Measurements from ENCODE around the gene UTF1.
"Not testable (repeated sequence)": the region's sequence is repeated elsewhere in the genome, so short reads cannot be mapped to it uniquely, and the experiment has no call there.

Gene UTF1

DNA sequence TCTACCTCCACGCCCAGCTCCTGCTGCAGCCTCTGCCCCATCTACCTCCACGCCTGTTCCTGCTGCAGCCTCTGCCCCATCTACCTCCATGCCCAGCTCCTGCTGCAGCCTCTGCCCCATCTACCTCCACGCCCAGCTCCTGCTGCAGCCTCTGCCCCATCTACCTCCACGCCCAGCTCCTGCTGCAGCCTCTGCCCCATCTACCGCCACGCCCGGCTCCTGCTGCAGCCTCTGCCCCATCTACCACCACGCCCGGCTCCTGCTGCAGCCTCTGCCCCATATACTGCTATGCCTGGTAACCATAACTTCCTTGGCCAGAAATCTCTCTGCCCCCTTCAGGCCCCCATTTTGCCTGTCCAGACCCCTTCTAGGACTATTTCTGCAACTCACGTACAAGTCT lies 35.0 kb downstream of the UTF1 start:
- DNase-seq (ENCODE audit: low read depth), result not testable (repeated sequence)

DNA sequence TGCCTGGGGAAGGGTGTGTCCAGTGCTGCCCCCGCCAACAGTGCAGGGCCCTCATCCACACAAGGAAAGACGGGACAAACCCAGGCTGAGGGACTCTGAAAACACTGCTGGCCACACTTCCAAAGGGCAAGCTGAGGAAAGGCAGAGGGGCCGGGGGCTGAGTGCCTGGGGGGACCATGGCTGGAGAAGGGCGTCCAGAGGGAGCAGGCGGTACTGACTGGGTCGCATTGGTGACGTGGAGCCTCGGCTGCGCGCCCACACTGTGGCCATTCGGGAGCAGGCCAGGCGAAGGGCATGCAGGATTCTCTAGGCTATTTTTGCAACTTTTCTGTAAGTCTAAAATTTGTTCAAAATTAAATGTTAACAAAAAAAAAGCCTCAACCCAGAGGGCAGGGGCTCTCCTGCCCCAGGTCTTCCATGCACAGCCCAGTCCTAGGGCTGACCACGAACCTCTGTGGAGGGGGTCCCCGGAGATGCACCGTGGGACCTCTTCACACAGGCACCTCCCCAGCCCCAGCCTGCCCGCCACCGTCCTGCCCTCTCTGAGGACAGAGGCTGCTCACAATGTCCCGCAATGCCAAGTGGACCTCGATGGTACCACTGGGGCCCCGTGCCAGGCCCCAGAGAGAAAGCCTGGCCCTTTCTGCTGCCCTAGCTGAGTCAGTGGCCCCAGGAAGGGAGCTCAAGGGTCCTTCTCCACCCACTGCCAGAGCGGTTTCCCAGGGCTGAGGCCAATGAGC lies 36.2 kb downstream of the UTF1 start:
- DNase-seq (ENCODE audit: low read depth), result no peak

DNA sequence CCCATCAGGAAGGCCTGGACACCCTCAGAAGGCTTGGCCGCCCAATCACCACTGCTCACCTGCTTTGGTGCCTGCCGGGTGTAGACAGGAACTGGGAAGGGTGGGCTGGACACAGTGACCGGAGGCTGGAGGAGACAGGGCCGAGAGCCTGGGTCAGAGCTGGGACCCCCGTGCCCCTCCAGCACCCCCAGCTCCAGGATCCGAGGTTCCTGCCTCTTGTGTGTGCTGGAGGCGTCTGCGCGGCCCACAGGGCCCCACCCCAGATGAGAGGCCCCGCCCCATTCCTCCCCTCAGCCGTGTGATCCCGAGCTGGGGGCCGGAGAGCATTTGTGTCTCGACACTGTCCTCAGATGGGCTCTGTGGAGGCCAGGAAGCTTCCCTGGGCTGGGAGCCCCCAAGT lies 37.3 kb downstream of the UTF1 start:
- no peak for DNase-seq (ENCODE audit: low read depth)

DNA sequence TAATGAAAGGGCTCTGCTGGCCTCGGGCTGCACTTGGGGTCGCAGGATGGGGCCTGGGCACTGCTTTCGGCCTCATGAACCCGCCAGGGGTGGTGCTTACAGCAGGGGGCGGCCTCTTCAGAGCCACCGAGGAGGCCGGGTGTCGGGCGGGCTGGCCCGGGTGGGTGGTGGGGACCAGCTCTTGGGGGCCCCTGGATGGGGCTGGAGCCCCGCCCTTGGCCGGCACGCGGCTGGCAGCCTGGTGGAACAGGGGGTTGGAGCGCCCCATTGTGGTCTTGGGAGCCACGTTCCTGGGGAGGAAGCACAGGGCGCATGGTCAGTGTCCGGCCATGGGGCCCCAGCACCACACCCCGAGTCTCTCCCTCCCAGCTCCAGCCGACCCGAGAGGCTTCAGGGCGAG lies 37.8 kb downstream of the UTF1 start:
- DNase-seq (ENCODE audit: low read depth), result no peak

DNA sequence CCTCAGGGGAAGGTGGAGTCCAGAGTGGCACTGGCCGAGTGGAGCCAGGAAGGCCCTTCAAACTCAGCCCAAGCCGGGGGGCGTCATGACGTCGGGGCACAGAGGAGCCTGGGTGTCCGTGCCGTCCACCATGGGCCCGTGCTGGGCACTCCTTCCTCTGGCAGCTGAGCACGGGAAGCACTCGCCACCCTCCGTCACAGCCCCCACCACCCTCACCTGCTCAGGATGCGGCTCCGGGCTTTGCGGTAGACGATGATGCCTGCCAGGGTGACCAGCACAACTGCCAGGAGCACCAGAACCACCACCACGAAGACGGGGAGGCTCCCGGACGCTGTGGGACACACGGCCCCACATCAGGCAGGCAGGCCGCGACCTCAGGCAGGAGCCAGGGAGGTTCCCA lies 38.5 kb downstream of the UTF1 start:
- DNase-seq (ENCODE audit: low read depth), result no peak

DNA sequence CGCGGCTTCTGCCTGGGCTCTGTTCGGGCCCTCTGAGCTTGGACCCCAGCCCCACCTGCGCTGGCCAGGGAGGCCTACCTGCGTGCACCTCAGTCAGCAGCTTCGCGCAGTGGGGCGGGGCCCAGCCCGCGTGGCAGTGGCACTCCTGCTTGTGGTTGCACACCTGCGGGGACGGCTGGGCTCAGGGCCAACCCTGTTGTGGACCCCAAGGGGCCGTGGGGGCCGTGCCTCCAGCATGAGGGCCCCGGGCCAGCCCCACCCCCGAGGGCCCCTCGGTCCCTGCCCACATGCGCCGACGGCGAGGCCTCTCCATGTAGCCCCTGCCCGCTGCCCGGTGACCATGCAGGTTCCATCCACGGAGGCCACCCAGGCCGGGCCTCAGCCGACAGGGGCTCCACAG lies 39.4 kb downstream of the UTF1 start:
- no peak for DNase-seq (ENCODE audit: low read depth)

DNA sequence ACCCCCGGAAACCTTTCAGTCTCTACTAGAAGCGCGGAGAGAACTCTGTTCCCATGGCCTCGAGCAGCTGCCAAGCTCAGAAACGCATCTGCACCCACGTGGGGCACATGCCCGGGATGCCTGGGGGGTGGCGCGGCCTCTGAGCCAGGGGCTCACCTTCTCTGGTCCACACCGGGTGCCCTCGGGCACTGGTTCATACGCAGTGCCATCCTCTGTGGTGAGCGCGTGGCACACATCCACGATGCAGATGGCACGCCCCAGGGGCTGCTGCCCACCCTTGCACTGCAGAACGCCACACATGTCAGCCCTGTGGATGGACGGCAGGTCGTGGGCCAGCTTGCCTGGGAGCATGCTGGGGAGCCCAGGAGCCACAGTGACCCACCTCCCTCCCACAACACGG lies 40.2 kb downstream of the UTF1 start:
- no peak for DNase-seq (ENCODE audit: low read depth)

DNA sequence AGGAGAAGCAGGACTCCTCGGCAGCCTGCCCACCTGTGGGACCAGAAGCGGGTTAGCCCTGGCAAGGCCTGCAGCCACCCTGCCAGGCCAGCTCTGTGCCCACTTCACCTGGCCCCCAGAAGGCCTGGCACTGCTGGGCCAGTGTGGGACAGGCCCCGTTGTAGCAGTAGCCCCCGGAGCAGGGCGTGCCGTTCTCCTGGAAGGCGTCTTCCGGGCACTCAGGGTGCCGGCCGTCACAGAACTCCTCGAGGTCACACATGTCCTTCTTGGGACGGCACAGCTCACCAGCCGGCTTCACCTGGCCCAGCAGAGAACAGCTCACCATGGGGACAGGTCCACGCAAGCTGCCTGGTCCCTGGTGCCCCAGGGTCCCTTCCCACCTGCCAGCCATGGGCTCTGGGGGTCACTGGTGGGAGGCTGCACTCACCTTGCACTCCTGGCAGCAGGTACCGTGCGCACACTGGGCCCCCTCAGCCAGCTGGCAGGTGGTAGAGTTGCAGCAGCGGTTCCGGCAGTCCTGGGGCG lies 40.8 kb downstream of the UTF1 start:
- no peak for DNase-seq (ENCODE audit: low read depth)

DNA sequence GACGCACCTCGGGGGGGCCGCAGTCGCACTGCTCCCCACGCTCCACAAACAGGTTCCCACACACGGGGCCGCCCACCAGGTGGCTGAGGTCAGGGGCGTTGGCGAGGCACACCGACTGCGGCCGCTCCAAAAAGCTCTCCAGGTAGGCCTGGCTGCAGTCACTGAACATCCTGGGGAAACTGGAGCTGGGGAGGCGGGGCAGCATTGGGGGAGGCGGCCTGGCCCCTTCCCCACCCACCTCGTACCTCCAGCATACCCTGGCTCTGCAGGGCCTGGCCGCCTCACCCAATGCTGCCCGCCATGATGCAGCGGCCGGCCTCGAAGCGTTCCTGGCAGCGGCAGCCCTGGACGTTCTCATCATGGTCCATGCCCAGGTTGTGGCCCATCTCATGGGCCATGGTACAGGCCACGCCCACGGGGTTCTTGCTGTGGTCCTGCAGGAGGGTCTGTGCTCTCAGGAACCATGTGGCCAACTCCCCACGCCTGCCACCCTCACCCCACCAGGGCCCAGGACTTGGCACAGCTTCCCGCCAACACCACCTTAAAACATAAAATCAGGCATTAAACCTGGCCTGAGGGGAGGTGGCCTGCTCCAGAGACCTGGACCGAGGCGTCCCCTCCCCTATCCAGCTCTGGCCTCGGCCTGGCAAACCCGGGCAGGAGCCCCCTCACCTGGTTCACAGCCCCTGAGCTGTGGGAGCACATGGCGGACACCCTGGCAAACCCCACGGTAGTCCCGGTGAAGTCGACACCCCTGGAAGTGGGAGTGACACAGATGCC lies 41.7 kb downstream of the UTF1 start:
- DNase-seq (ENCODE audit: low read depth), result no peak

DNA sequence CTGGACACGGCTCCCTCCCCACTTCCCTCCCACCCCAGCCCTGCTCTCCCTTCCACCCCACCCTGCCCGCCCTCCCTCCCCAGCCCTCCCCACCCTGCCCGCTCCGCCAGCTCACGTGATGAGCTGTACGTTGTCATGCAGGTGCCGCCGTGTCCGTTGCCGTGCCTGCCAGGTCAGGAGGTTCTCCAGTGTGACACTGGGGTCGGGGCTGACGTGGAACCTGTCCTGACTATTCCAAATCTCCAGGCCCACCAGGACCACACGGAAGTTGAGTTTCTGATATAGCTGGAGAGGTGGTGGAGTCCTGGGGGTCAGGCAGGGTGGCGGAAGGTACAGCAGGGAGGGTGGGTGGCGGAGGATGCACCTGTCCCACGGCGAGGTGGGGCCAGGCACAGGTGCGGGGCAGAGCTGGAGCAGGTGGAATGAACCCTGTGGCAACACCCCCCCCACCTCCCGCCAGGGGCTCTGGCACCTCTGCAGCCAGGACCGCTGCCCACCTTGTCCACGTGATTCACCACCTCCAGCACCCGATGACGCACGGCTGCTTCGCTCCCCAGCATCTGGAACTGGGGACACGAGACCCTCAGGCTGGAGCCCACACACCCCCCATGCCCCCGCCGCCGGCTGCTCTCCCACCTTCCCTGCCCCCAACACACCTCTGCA lies 42.4 kb downstream of the UTF1 start:
- no peak for DNase-seq (ENCODE audit: low read depth)

DNA sequence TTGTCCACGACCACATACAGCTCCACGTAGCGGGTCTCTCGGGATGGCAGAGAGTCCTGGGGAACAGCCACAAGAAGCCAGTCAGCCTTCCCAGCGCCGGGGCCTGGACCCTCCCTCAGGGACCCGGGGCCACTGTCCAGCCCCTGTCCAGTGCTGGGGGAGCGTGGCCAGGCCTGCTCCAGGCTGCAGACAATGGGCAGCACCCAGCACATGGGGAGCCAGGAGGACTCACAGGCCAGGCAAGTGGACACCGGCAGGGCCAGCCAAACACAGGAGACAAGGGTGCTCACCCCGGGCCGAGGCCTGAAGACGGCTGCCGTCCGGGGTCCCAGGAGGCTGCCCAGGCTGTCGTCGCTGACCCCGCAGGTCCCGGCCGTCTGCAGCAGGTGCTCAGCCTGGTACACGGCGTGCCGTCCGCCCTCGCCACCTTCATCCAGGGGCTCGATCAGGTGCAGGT lies 43.0 kb downstream of the UTF1 start:
- no peak for DNase-seq (ENCODE audit: low read depth)

DNA sequence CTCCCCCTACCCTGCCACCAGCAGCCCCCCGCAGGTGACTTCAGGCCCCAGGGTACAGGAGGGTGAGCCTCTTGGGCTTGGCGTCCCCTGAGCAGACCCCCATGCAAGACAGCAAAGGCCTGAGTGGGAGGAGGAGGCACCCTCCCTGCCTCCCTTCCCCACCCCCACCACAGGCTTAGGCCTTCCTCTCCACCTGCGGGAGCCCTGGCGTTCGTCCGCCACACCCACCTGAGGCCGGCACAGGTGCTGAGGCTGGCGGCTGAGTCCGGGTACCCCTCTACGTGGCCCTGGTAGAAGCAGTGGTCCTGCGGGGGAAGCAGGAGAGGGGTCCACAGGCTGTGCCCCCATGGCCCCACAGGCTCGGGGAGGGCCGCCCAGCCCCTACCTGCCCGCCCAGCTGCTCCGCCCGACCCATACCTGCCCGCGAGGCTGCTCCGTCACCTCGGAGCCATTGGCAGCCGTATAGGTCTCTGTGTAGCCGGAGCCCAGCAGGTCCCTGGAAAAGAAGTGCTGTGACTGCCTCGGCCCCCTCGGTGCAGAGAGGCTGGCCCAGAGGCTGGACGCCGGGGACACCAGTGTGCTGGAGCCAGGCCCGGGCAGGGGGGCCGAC lies 43.6 kb downstream of the UTF1 start:
- DNase-seq (ENCODE audit: low read depth), result no peak

DNA sequence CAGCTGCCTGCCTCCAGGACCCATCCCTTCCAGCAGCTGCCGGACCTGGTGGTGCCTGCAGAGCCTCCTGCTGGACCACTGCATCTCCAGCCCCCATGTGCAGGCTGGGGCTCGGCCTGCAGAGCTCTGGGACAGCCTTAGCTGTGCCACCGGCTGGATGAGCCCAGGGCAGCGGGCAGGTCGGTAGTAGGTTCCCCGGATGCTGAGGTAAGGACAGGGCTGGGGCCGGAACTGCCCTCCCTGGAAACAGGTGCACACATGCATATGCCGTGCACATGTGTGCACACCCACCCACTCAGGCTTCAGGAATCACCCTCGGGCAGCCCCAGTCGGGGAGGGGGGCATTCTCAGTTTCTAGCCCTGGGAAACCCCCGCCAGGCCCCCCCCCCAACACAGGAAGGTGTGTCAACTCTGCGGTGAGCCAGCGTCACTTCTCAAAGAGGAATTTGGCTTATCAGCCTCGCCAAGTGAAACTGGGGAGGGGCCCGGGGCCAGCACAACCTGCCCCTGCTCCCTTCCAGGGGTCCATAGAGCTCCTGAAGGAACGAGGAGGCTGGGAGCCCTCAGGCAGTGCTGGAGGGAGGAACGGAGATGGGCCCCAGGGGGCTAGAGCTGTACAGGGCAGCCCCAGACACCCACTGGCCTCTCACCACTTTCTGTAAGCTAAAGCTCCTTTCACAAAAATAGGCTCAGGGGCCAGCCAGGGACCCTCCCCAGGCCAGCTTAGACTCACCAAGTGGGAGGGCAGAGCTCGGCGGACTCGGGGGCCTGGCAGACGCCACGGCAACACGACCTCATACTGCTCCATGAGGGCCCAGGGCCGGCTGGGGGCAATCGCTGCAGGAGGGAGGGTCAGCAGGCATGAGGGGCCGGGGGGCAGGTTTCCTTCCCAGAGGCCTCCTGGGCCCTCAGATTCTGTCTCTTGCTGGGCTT lies 45.0 kb downstream of the UTF1 start:
- peak; percentile 69 for DNase-seq (ENCODE audit: low read depth)

DNA sequence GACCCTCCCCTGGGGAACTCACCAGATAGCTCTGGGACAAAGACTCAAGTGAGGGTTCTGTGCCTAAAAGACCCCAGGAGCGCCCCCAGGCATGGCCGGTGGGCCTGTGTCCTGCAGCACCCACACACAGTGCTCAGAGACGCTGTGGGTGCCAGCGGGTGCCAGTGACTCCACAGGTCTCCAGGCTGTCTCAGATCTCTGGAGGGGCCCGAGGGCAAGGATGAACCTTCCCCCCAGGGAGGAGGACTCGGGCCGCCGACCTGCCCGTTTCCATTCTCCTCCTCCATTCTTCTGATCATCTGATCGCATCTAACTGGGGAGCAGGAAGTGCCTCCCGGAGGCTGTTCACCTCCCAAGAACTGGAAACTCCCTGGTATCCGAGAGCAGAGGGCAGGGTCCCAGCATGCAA lies 45.7 kb downstream of the UTF1 start:
- DNase-seq (ENCODE audit: low read depth), result peak; percentile 57

DNA sequence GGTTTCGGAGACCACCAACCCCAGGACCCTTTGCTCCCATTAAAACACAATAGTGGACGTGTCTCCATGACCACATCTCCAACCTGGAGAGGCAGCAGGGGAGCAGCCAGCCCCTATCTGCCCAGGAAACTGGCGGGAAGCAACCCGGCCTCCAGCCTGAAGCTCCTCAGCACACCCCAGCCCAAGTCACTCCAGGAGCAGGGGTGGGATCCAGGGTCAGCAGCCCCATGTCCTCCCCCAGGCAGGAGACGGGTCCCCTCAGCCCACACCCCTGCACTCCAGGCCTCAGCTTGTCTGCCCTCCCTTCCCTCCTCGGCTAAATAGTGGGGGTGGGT lies 46.0 kb downstream of the UTF1 start:
- no peak for DNase-seq (ENCODE audit: low read depth)

DNA sequence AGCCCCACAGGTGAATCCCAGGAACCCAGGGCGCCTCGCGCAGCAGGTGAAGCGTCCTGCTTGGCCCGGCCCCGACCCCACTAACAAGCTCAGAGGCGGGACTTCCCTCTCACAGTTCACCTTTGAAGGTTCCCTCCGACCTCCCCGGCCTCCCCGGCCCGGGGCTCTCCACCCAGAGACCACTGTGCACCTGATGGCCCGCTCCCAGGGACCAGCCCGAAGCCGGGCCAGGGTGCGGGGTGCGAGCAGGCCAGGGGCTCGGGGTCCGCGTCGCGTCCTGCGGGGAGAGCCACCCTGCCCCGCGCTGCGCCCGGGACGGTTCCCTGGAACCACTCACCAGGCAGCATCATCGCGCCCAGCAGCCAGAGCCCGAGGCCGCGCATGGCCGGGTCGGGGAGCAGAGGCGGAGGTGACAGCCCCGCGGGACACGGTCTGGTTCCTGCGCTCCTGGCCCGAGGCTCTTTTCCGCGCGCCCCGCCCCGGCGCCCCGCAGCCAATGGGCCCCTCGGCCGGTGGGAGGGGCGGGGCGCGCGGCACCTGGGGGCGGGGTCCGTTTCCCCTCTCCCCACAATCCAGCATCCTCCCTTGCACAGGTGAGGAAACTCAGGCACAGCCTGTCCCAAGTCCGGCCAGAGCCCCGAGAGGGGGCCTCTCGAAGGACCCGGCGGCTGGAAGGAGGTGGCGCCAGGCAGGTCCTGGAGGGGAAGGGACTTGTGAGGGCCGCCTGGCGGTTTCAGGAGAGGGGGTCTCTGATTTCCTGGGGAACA lies 46.6 kb downstream of the UTF1 start, which contains the start of gene ADAM8:
Gene ADAM8, minus strand, starts transcription at position 434 of the 767 bp plus-strand sequence. Its CDS starts 51 bp downstream, at position 383.
- DNase-seq (ENCODE audit: low read depth), result peak; percentile 58

DNA sequence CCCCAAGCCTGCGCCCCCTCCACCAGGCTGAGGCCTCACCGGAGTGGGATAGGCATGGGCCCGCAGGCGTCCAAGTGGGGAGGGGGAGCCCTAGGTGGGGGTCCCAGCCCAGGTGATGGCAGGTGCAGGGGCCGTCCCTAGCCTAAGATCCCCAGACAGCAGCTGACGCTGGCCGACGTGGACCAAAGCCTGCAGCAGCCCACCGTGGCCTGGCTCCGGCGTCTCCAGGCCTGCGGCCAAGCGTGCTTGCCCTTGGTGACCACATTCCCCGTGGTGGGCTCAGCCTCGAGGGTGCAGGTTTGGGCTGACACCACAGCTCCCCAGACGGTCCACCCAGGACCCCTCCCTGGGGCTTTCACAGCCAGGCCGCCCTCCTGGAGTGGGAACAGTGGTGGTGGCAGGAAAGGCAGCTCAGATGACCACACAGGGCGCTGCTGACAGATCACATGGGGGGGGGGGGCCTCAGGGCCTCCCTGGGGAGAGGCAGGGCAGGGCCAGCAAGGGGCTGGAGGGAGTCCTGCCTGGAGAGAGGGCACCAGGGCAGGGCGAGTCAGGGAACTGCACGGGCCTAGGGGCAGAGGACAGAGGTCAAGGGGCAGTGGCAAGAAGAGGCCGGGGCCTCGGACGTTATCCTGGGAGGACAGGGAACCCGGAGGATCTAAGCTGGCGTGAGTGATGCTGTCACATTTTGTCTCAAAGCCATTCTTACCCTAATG lies 47.4 kb downstream of the UTF1 start:
- DNase-seq (ENCODE audit: low read depth), result no peak

DNA sequence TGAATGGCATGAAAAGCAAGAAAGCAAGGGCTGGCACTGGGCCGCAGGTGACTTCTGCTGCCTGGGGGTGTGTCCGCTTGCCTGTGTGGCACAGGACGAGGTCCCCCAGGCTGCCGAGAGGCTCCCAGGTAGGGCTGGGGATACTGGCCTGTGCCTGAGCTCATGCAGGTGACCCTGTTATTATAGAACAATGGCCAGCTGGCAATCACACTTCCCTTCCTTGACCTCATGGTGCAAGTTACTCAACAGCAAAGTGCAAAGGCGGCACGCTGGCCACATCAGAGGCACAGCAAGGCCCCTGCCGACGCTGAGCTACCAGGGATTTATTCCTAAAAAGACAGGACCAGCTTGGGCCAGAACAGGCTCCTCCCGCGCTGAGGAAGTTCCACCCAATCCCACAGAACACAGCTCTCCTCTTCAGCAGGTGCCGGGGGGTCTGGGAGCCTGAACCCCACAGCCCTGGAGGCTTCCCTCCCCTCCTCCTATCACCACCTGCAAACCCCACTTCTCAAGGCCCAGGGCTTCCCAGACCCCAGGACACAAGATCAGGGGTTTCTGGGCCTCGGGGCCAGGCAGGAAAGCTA lies 48.1 kb downstream of the UTF1 start:
- DNase-seq (ENCODE audit: low read depth), result peak; percentile 19

DNA sequence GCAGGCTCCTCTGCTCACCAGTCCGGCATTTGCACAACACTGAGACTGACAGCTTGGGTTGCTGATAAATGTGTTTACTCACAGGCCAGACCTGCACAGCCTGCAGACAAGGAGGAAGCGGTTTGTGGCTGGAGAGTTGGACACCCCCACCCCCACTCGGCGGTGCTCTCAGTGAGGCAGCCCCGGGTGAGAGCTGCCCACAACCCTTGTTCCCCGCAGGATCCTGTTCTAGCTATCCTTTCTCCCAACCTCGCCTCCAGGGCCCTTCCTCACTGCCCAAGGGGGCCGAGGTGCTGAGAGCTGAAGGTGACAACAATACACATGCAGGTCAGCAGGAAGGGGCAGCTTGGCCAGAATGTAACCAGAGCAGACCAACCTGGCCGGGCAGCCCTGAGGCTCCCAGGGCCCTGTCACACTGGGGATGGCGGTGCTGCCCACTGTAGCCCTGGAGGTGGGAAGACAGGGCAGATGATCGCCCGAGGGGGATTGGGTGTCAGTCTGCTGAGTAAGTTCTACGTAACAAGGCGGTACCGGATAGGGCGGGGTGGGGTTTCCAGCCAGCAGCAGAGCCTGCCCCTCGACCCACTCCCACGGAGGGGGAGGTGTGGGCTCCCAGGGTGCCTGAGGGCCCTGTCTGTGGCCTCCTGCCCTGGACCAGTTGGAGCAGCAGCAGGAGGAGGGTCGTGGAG lies 48.7 kb downstream of the UTF1 start:
- peak; percentile 93 for DNase-seq (ENCODE audit: low read depth)

All from ELR (cell line).